PC-9 (cell line): ENCODE measurements around the gene RNF182. TPM values are rescaled to one million over a fixed set of nuclear protein-coding genes. Genes with fewer than 3 reads are reported as not detected.

Experiments
- BruUV-seq: library from RNA; stranded (reverse); fragments of 400-500 nt; replicated peaks from 2 replicates; lab custom pipeline; 2021; lab: Mats Ljungman, UMichigan
- CTCF ChIA-PET: fragments of 300-600 bp; sonication (Branson Sonifier 250); formaldehyde crosslinking; loops from one replicate; lab custom pipeline; 2022; ENCODE audit warnings: antibody characterized with exemption; lab: Charles Lee
- POLR2A ChIA-PET: fragments of 300-600 bp; sonication (Branson Sonifier 250); formaldehyde crosslinking; loops from one replicate; lab custom pipeline; 2022; ENCODE audit warnings: antibody characterized with exemption; ENCODE audit not compliant: unreplicated experiment; lab: Charles Lee
- DNase-seq, 2 experiments: peaks; one replicate each; pipeline versions ENCODE4 v3.0.0 to v3.0.0-alpha.2; 2015 to 2022; ENCODE audit warnings: mixed read lengths in 1 of 2
- H2AFZ ChIP-seq: fragments of 200-600 bp; sonication (generic); 2 replicates; pipeline ENCODE4 v1.8.1; 2017; ENCODE audit warnings: antibody characterized with exemption
- H3F3A ChIP-seq: fragments of 200-600 bp; sonication (generic); 2 replicates; pipeline ENCODE4 v1.8.1; 2017; ENCODE audit warnings: antibody characterized with exemption, mild to moderate bottlenecking, low read depth; ENCODE audit not compliant: insufficient read depth
- H3K27ac ChIP-seq: fragments of 200-600 bp; sonication (generic); 2 replicates; pipeline ENCODE4 v1.6.1; 2016; ENCODE audit warnings: mixed run types
- H3K27me3 ChIP-seq: fragments of 200-600 bp; sonication (generic); 2 replicates; pipeline ENCODE4 v1.6.1; 2016; ENCODE audit warnings: low read depth, mixed run types; ENCODE audit not compliant: insufficient read depth
- H3K36me3 ChIP-seq: fragments of 200-600 bp; sonication (generic); 2 replicates; pipeline ENCODE4 v1.6.1; 2016; ENCODE audit warnings: low read depth, mixed run types
- H3K4me1 ChIP-seq: fragments of 200-600 bp; sonication (generic); replicated peaks from 2 replicates; pipeline ENCODE4 v1.6.1; 2016; ENCODE audit warnings: mixed run types; ENCODE audit not compliant: insufficient read depth
- H3K4me2 ChIP-seq: fragments of 200-600 bp; sonication (generic); 2 replicates; pipeline ENCODE4 v1.6.1; 2017; ENCODE audit warnings: mixed run types
- H3K4me3 ChIP-seq: fragments of 200-600 bp; sonication (generic); 2 replicates; pipeline ENCODE4 v1.6.1; 2016; ENCODE audit warnings: mixed run types
- H3K79me2 ChIP-seq: fragments of 200-600 bp; sonication (generic); 2 replicates; pipeline ENCODE4 v1.6.1; 2017; ENCODE audit warnings: low read depth, mixed run types
- H3K9me2 ChIP-seq: fragments of 200-600 bp; sonication (generic); 2 replicates; pipeline ENCODE4 v1.8.1; 2017; ENCODE audit warnings: mild to moderate bottlenecking; ENCODE audit not compliant: insufficient read depth
- H3K9me3 ChIP-seq: fragments of 200-600 bp; sonication (generic); 2 replicates; pipeline ENCODE4 v1.8.1; 2016; ENCODE audit warnings: low read depth; ENCODE audit not compliant: insufficient read depth
- H4K20me1 ChIP-seq: fragments of 200-600 bp; sonication (generic); 2 replicates; pipeline ENCODE4 v1.8.1; 2017; ENCODE audit not compliant: insufficient read depth
- CTCF ChIP-seq: fragments of 200-600 bp; sonication (generic); conservative IDR thresholded peaks from 2 replicates; pipeline ENCODE4 v1.6.1; 2017; ENCODE audit warnings: mixed run types, antibody characterized with exemption, mild to moderate bottlenecking, moderate library complexity
- EZH2 ChIP-seq: fragments of 200-600 bp; sonication (generic); IDR thresholded peaks from 2 replicates; pipeline ENCODE4 v1.8.0; 2017; ENCODE audit warnings: antibody characterized with exemption, low read depth
- intact Hi-C: fragments of 100-400 bp; cut with micrococcal nuclease; formaldehyde crosslinking; loops from one replicate; pipeline ENCODE4 v1.10.0; 2022; ENCODE audit not compliant: unreplicated experiment
- total RNA-seq: library from RNA; stranded (reverse); gene quantifications from 2 replicates; pipeline ENCODE4 v1.2.3, GENCODE V29; 2021

Gene RNF182
- total RNA-seq, 1 experiment from 2014 or later, result 0.13 TPM

DNA sequence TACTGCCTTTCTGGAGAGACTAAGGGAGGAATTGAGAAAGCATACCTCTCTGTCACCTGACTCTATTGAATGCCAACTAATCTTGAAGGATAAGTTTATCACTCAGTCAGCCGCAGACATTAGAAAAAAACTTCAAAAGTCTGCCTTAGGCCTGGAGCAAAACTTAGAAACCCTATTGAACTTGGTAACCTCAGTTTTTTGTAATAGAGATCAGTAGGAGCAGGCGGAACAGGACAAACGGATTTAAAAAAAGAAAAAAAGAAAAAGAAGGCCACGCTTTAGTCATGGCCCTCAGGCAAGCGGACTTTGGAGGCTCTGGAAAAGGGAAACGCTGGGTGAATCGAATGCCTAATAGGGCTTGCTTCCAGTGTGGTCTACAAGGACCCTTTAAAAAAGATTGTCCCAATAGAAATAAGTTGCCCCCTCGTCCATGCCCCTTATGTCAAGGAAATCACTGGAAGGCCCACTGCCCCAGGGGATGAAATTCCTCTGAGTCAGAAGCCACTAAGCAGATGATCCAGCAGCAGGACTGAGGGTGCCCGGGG, 43.1 kb upstream of the RNF182 start:
- Histone ChIP-seq H3K27ac (no peak overlapping the region), H3K9me3 (no peaks in the 10 kb centered on the region), H3K4me2 (peak overlapping the region; percentile 25), H3F3A (peaks cover 9% of the 10 kb centered on the region; the same call in 1 of the 2 replicates), H3K9me2 (no peaks in the 10 kb centered on the region), H2AFZ (no peak overlapping the region), H3K4me1 (peaks cover 18% of the 10 kb centered on the region), H3K36me3 (no peaks in the 10 kb centered on the region), H3K4me3 (no peak overlapping the region), H4K20me1 (no peaks in the 10 kb centered on the region), H3K27me3 (no peaks in the 10 kb centered on the region), H3K79me2 (no peaks in the 10 kb centered on the region)
- ChIA-PET CTCF (no interaction called here), POLR2A (no interaction called here)
- TF ChIP-seq EZH2 (no peak), CTCF (no peak)
- DNase-seq, result peak; percentile 40 to 84
- no TSS peak for BruUV-seq
- intact Hi-C loops, result no loop called here

DNA sequence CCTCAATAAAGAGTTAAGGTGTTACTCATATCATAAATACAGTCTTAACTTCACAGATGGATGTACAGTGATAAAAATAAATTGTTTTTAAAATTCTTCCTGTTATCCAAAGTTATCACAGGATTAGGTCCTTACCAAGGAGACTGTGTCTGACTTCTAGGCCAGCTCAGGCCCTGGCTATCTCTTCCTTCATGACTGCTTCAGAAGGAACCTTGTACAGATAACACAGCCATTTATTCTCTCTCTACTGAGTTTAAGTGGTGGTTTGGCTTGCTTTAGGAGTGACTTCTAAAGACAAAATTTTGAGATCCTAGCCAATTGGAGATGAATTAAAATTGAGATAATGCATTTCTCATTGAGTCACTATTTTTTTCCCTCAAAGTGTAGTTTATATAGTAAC, 40.8 kb upstream of the RNF182 start:
- Histone ChIP-seq H3K27ac (no peak overlapping the region), H3K9me2 (no peaks in the 10 kb centered on the region), H3K4me1 (peaks cover 18% of the 10 kb centered on the region), H3F3A (peaks cover 9% of the 10 kb centered on the region; the same call in 1 of the 2 replicates), H3K27me3 (no peaks in the 10 kb centered on the region), H3K79me2 (no peaks in the 10 kb centered on the region), H3K36me3 (no peaks in the 10 kb centered on the region), H3K9me3 (no peaks in the 10 kb centered on the region), H4K20me1 (no peaks in the 10 kb centered on the region), H2AFZ (no peak overlapping the region), H3K4me3 (no peak overlapping the region), H3K4me2 (no peak overlapping the region)
- intact Hi-C loops, result no loop called here
- ChIA-PET POLR2A (no interaction called here), CTCF (no interaction called here)
- no TSS peak for BruUV-seq
- DNase-seq, result no peak
- TF ChIP-seq CTCF, result no peak
- no peak for TF ChIP-seq EZH2

- BruUV-seq, result no TSS peak
- no peak for TF ChIP-seq CTCF
- TF ChIP-seq EZH2, result no peak
- no peaks in the 10 kb centered on the region for H3K36me3 ChIP-seq
- CTCF ChIA-PET, result interaction anchor here (0.6 kb wide), 1 partner anchor 137 kb away, joined by 4 read pairs; no protein-coding TSS in a partner anchor
- no peak overlapping the region for H3K27ac ChIP-seq
- peaks cover 9% of the 10 kb centered on the region; the same call in 1 of the 2 replicates for H3F3A ChIP-seq
- POLR2A ChIA-PET, result no interaction called here
- H3K79me2 ChIP-seq, result no peaks in the 10 kb centered on the region
- H3K4me3 ChIP-seq, result no peak overlapping the region
- no peaks in the 10 kb centered on the region for H3K27me3 ChIP-seq
- H3K4me1 ChIP-seq, result peaks cover 18% of the 10 kb centered on the region
- no peak overlapping the region for H3K4me2 ChIP-seq
- intact Hi-C loops, result no loop called here
- H2AFZ ChIP-seq, result no peak overlapping the region
- no peak for DNase-seq
- no peaks in the 10 kb centered on the region for H3K9me3 ChIP-seq
- H4K20me1 ChIP-seq, result no peaks in the 10 kb centered on the region
- no peaks in the 10 kb centered on the region for H3K9me2 ChIP-seq
Observed at GRCh38 chr6:13884397-13884796, 40.4 kb upstream of the RNF182 start.
